ENCODE data around the gene SUFU.

DNA sequence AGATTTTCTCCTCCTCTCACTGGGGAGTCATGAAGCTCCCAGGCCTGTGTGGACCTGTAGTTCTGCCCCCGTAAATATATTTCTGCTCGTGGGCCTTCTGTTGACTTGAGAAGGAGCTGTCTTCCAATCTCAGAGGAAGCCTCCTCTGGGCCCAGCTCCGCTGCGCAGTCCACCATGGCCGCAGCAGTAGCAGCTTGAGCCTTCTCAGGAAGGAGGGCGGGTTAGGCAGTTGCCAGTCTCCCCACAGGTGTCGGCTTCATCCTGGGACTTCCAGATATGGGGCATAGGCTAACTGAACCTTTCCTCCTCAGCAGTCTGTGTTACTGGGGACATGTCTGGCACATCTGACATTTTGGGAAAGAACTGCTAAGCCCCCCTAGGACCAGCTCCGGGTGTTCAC is 77.6 kb downstream of the SUFU start:
- TF ChIP-seq EZH2 (IDR thresholded peaks at IDR 0.05; ENCODE audit: low read depth, unreplicated experiment) (no peak), CTCF (conservative IDR thresholded peaks at IDR 0.05; ENCODE audit: low read depth in 2 of 2) (no peak), EZH2phosphoT487 (IDR thresholded peaks at IDR 0.05; ENCODE audit: unreplicated experiment) (no peak)
